Measurements from ENCODE around the gene LRMDA.
"Not testable (repeated sequence)": the region's sequence is repeated elsewhere in the genome, so short reads cannot be mapped to it uniquely, and the experiment has no call there.

LRMDA gene

DNA sequence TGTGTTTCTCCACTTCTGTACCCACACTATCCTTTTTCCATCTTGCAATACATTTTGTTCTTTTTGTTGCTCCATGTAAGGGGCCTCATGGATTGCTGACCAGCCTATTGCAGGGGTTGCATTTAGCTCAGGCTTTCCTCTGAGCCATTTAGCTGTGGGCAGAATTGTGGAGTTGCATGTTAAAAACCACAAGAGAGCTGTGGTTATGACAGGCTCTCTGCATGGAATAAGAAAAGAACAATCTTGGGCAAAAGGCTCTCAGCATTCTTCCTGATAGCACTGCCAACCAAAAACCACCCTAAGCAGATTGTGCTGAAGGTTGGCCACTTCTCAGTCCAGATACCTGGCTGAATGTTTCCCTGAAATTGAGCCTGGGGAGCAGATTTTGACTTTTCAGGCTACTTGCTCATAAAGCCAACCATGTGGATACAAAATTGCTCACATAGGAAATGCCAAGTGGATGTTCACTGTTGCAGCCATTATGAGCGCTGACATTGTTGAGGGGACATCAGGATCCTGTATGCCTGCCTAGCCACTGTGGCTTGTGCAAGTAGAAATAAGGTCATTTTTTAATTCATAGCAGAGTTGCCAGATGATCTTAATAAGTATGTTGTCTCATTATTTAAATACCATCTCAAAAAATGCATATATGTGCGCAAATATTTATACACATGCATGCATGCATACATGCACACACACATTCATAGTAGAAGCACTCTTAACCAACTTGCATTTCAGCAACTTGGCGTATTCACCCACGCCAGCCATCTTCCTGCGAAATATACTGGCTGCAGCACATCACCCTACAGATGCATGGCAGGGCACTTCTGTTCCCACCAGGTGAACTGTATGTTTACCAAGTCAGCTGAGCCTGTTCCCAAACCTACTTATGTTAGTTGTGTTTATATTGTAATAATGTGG, 695.4 kb downstream of the LRMDA start:
- no peak for DNase-seq (ENCODE audit: low read depth)

DNA sequence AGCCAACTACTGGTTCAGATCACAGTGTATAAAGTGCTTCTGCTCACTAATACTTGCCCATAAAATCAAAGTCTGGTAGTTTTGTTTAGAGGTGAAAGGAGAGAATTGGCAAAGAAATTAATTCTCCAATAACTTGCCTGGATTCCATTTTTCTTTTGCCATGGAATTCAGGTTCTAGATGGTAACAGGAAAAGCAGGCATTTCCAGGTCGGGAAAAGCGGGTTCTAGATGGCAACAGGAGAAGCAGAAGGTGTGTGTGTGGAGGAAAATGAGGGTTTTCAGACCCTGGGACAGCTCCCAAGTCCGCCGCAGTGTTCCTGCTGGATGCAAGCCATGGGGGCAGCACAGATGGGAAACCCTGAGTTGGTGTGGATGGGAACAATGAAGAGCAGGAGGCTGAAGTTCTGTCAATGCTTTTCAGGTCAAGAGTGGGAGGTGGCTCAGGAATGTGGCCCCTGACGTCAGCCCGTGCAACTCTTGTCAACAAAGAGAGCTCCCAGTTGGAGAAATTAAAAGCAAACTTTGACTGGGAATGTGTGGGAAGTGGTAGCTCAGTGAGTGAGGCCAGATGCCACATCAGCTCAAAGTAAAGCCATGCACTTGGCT, 696.7 kb downstream of the LRMDA start:
- no peak for DNase-seq (ENCODE audit: low read depth)

DNA sequence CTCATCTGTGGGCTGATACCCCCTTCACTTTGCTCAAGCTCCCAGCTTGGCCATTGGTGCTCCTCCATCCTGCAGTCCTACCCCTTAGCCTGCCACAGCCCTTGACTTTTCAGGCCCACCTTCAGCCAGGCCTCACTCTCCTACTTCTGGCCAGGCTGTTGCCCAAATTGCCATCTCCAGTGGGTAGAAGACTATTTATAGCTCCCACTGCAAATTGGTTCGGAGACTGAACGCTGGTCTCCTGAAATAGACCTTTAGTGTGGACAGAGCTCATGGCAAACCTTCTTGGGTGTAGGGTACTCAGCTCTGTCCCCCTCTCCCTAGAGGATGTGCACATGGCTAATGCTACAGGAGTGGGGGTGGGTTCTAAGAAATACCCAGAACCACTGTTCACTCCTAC, 697.8 kb downstream of the LRMDA start:
- DNase-seq (ENCODE audit: low read depth): no peak

- no peak for DNase-seq (ENCODE audit: low read depth)
These were observed 699.5 kb downstream of the LRMDA start for GRCh38 chr10:76130892-76131291.

DNA sequence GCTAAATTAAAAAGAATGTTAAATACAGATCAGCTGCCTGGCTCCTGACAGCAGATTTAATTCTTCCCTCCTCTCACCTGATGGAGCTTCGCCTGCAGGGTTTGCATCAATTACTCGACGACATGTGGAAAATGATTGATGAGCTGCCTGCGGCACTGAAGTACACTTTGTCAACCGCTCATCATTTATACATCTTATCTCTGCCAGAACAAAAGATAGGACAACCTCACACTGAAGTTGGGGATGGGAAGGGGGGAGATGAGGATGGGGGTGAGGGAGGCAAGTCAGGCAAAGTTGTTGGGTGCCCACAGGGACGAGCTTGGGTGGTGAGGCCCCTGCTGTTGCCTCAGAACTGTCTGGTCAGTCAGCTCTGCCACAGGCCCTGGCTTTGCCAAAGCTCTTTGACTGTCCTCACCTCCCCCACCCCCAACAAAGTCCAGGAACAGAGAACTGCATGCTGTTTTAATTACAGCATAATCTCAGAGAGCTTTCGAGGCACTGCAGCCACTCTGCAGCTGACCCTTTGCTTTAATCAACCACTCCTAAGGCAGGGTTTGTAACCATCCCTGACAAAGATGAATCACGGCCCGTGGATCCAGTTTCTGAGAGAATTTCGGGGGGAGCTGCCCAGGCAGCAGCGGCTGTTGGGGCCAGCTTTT, 702.3 kb downstream of the LRMDA start:
- no peak for DNase-seq (ENCODE audit: low read depth)

DNA sequence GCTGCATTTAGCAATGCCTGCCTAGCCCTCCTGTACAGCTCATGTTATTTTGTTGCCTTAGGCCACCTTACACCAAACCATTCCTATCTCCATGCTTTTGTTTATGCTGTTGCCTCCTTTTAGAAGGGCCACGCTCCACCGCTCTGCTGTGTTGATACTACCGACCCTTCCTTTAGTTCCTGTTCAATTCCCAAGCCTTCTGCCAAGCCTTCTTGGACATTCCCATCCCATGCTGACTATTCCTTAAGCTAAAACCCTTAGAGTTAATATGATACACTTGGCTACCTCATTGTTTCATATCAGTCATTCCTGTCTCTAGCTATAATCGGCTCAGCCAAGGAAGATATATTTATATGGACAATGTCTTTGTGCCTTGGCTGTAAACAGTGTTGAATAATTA, 705.5 kb downstream of the LRMDA start:
- DNase-seq (ENCODE audit: low read depth): no peak

GRCh38 chr10:76138286-76138685, 706.9 kb downstream of the LRMDA start:
- DNase-seq (ENCODE audit: low read depth): no peak

GRCh38 chr10:76138906-76139305, 707.5 kb downstream of the LRMDA start:
- DNase-seq (ENCODE audit: low read depth): no peak

- DNase-seq (ENCODE audit: low read depth): no peak
These were observed 708.0 kb downstream of the LRMDA start for GRCh38 chr10:76139431-76139830.

DNA sequence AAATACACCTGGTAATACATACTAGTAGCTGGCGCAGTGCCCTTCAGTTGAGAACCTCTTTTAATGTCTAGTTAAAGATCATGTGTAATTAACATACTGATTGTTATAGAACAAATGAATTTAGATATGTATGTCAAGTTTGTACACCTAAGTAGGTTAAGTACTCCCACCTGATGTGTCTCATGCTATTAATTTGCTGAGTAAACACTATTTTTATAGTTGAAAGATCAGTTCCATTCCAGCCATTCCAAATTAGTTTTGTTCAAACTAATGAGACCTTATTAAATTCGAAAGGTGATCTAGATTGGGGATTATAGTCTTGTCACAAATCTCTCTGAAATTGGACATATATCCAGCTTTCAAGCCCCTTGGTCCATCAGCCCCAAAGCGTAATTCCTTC, 710.0 kb downstream of the LRMDA start:
- no peak for DNase-seq (ENCODE audit: low read depth)

DNA sequence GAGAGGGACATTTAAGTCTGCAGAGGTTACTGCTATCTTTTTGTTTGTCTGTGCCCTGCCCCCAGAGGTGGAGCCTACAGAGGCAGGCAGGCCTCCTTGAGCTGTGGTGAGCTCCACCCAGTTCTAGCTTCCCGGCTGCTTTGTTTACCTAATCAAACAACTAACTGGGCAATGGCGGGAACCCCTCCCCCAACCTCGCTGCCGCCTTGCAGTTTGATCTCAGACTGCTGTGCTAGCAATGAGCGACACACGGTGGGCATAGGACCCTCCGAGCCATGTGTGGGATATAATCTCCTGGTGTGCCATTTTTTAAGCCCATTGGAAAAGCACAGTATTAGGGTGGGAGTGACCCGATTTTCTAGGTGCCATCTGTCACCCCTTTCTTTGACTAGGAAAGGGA, 716.8 kb downstream of the LRMDA start:
- not testable (repeated sequence) for DNase-seq (ENCODE audit: low read depth)

- no peak for DNase-seq (ENCODE audit: low read depth)
These were observed 717.8 kb downstream of the LRMDA start for GRCh38 chr10:76149182-76149581.

- no peak for DNase-seq (ENCODE audit: low read depth)
These were observed 718.2 kb downstream of the LRMDA start for GRCh38 chr10:76149602-76150138.

GRCh38 chr10:76150139-76150875, 718.9 kb downstream of the LRMDA start:
- no peak for DNase-seq (ENCODE audit: low read depth)

DNA sequence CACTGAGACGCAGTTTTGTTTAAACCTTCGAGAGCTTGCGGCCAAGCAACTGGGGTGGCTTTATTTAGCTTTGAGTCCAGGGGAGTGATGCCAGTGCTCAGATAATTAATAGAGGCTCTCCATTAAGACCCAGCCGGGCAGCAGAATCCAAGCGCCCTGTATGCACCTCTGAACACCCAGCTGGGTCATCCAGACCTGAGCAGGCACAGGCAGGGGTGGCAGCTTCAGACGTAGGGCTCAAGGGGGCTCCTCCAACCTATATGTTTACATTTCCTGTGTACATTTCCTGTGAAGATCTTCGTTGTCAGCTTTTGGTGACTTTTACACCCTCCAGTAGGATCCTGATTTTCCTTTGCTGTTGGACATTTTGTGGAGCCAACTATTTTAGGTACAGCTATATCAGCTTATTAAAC, 719.5 kb downstream of the LRMDA start:
- no peak for DNase-seq (ENCODE audit: low read depth)

DNA sequence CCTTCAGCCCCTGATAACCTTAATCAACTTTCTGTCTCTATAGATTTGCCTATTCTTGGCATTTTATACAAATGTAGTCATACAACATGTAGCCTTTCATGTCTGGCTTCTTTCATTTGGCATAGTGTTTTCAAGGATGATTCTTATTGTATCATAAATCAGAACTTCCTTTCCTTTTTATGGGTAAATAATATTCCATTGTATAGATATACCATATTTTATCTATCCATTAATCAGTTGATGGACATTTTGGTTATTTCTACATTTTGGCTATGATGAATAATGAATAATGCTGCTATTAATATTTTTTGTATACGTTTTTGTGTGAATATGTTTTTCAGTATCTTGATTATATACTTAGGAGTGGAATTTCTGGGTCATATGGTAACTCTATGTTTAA, 720.8 kb downstream of the LRMDA start:
- no peak for DNase-seq (ENCODE audit: low read depth)

GRCh38 chr10:76155961-76156360, 724.5 kb downstream of the LRMDA start:
- no peak for DNase-seq (ENCODE audit: low read depth)

DNA sequence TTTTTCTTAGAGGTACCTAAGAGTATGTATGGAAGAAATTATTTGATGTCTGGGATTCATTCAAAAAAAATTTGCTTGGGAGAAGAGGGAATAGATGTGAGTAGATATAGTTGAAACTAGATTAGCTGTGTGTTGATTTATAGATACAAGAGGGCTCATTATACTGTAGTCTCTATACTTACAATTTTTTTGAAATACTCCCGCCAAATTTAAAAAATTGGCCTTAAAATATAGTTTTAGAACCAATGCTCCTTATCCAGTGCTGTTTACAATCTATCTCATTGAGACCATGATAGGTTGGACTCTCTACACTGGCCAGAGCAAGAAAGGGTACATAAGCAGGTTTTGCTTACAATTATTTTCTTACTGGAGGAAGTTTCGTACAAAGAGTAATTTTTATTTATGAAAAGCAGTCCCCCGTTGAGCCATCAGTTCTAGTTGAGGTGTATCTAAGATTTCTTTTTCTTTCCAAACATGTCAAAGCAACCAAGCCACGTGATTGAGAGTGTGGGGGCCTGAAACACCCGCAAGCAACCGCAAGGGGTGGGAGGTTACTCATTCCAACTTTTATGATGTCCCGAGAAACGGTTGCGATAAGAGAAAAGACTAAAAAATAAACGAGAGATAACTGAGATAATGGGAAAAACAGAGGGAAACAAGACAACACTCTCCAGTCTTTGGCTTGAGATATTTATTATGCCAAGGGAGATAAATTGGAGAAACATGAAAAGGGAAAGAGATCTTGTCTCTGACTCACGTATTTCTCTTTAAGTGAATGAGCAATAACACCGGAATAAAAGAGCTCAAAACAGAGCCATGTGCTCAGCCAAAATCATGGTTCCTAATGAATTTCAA, 729.2 kb downstream of the LRMDA start:
- DNase-seq (ENCODE audit: low read depth): no peak

DNA sequence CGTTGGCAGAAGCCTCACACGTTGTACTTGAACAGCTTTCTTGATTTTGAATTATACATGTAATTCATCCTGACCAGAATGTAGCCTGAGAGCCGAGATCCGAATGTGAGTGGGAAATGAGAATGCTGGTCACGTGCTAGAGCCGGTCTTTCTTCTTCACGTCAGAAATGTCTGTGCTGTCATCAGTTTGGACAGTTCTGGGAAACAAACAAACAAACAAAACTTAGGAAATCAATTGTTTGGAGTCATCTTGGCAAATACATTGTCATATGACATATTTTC, 729.8 kb downstream of the LRMDA start:
- no peak for DNase-seq (ENCODE audit: low read depth)

DNA sequence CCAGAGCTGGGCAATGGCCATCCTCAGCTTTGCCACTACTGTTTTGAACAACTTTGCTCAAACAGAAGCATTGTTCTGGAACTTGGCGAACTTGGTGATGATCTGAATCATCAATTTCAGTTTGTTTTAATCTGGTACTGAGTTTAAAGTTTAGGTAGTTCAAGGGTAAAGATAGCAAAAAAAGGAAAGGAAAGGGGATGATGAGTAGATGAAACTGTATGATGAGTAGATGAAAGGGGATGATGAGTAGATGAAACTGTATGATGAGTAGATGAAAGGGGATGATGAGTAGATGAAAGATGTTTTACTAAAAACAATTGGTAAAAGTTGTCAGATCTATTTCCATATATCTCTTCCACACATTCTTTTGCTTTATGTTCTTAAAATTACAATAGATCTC, 737.0 kb downstream of the LRMDA start:
- no peak for DNase-seq (ENCODE audit: low read depth)

DNA sequence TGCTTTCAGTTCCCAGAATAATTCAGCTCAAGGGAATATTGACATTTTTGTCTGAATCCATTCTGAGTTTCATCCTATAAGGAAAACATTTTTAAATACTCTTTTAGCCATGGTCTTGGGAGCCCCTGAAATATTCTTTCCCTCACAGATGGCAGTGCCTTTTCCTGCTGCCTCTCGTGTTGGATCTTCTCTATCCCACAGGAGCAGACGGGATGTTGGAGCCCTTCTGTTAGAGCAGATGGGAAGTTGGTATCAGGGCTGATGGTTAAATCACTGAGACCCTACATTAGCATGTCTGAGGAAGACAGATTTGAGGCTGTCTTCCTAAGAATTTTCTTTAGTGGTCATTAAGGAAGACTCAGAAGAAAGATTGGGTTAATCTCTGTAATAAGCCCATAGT, 737.8 kb downstream of the LRMDA start:
- no peak for DNase-seq (ENCODE audit: low read depth)

All from T follicular helper cell (primary cell).